ENCODE results near the gene NHERF1. TPM values are rescaled to one million over a fixed set of nuclear protein-coding genes. Genes with fewer than 3 reads are reported as not detected.

The NHERF1 gene
- total and polyA plus RNA-seq, 2 of the 13 experiments (the other 11 are each of a cell fraction or from before 2014, with no cell fraction given) = 169 to 269 TPM

- TF ChIP-seq GABPB1 (CRISPR knock-in tag; IDR thresholded peaks at IDR 0.05) (no peak), ZMYM2 (CRISPR knock-in tag; IDR thresholded peaks at IDR 0.05) (peak; percentile 13; the same call in 1 of the 2 replicates), PRDM15 (CRISPR knock-in tag; IDR thresholded peaks at IDR 0.05) (no peak), DZIP1 (CRISPR knock-in tag; IDR thresholded peaks at IDR 0.05) (0 out of 2 replicates have a peak, but pooled peaks have one; percentile 11), NR2F2 (IDR thresholded peaks at IDR 0.05; ENCODE audit: borderline replicate concordance, low read depth) (no peak), CEBPG (CRISPR knock-in tag; IDR thresholded peaks at IDR 0.05) (no peak), HOXA5 (CRISPR knock-in tag; IDR thresholded peaks at IDR 0.05) (no peak), ZNF224 (CRISPR knock-in tag; IDR thresholded peaks at IDR 0.05) (no peak), BCL3 (CRISPR knock-in tag; IDR thresholded peaks at IDR 0.05) (0 out of 2 replicates have a peak, but pooled peaks have one; percentile 18), RBFOX2 (IDR thresholded peaks at IDR 0.05; ENCODE audit: low read depth, low read length) (no peak), HMGA1 (CRISPR knock-in tag; conservative IDR thresholded peaks at IDR 0.05) (no peak), ZNF124 (CRISPR knock-in tag; IDR thresholded peaks at IDR 0.05) (0 out of 2 replicates have a peak, but pooled peaks have one; percentile 61), IRF9 (CRISPR knock-in tag; IDR thresholded peaks at IDR 0.05; ENCODE audit: borderline replicate concordance) (no peak), PHF20 (CRISPR knock-in tag; IDR thresholded peaks at IDR 0.05) (no peak), ZNF619 (CRISPR knock-in tag; IDR thresholded peaks at IDR 0.05) (no peak), SIX1 (CRISPR knock-in tag; IDR thresholded peaks at IDR 0.05; ENCODE audit: borderline replicate concordance) (no peak), ZKSCAN5 (CRISPR knock-in tag; IDR thresholded peaks at IDR 0.05) (no peak), SMAD1 (CRISPR knock-in tag; IDR thresholded peaks at IDR 0.05; ENCODE audit: borderline replicate concordance, low read depth) (no peak), PHF8 (CRISPR knock-in tag; IDR thresholded peaks at IDR 0.05) (no peak), ZNF773 (CRISPR knock-in tag; IDR thresholded peaks at IDR 0.05; ENCODE audit: borderline replicate concordance) (no peak), ZNF550 (CRISPR knock-in tag; IDR thresholded peaks at IDR 0.05; ENCODE audit: borderline replicate concordance) (no peak), BRD4 (CRISPR knock-in tag; IDR thresholded peaks at IDR 0.05) (no peak), MBNL3 (CRISPR knock-in tag; conservative IDR thresholded peaks at IDR 0.05) (no peak)
These were observed 11.0 kb upstream of the NHERF1 start (continued) for GRCh38 chr17:74737299-74738050.
